Measurements from ENCODE around the gene POLR2I.

GRCh38 chr19:36160821-36161596 is 46.3 kb upstream of the POLR2I start:
- no peak for TF ChIP-seq NFIC (IDR thresholded peaks at IDR 0.05)
- TF ChIP-seq TCF7 (IDR thresholded peaks at IDR 0.05; ENCODE audit: borderline replicate concordance), result no peak
- no peak for TF ChIP-seq THRAP3 (IDR thresholded peaks at IDR 0.05; ENCODE audit: borderline replicate concordance)
- TF ChIP-seq FOXO4 (CRISPR knock-in tag; IDR thresholded peaks at IDR 0.05), result no peak
- TF ChIP-seq MYBL2 (IDR thresholded peaks at IDR 0.05; ENCODE audit: low read depth), result no peak
- no peak for TF ChIP-seq MYBL2 (CRISPR knock-in tag; IDR thresholded peaks at IDR 0.05; ENCODE audit: borderline replicate concordance)
- TF ChIP-seq CTCF (IDR thresholded peaks at IDR 0.05 in 2 of 3, conservative IDR thresholded peaks at IDR 0.05 in 1 of 3; ENCODE audit: insufficient read depth in 2 of 3, low read depth in 1 of 3, low read length in 3 of 3), result no peak

Measured in K562 (cell line).